RWPE2 (cell line): ENCODE results near the gene TUBGCP3.
A peak's percentile ranks its signal among the peaks of the same experiment; 100 is the strongest.

Experiments
- ATAC-seq: fragments of 200-7000 bp; cut with Tn5 transposase; 3 replicates; pipeline ENCODE4 v1.9.1; 2021; ENCODE audit warnings: low read depth
- DNase-seq: peaks from one replicate; pipeline ENCODE4 v3.0.0-alpha.2; 2020; ENCODE audit warnings: low spot score
- H3K27ac ChIP-seq: fragments of 450-650 bp; 2 replicates; pipeline ENCODE4 v1.5.1; 2017; ENCODE audit warnings: mild to moderate bottlenecking; ENCODE audit not compliant: poor library complexity, severe bottlenecking
- H3K27me3 ChIP-seq: fragments of 250-450 bp; sonication (Bioruptor Pico); 2 replicates; pipeline ENCODE4 v1.5.1; 2021; ENCODE audit warnings: mild to moderate bottlenecking, moderate library complexity; ENCODE audit not compliant: insufficient read depth, poor library complexity, severe bottlenecking
- H3K36me3 ChIP-seq: fragments of 250-450 bp; sonication (Bioruptor Pico); 2 replicates; pipeline ENCODE4 v1.5.1; 2020; ENCODE audit warnings: low read depth, mild to moderate bottlenecking, moderate library complexity
- H3K4me1 ChIP-seq: fragments of 250-450 bp; sonication (Bioruptor Pico); 2 replicates; pipeline ENCODE4 v1.5.1; 2021; ENCODE audit warnings: mild to moderate bottlenecking, moderate library complexity; ENCODE audit not compliant: insufficient read depth, poor library complexity, severe bottlenecking
- H3K4me3 ChIP-seq: fragments of 250-450 bp; sonication (Bioruptor Pico); 2 replicates; pipeline ENCODE4 v1.5.1; 2021; ENCODE audit warnings: mild to moderate bottlenecking, moderate library complexity; ENCODE audit not compliant: severe bottlenecking
- H3K9me3 ChIP-seq: fragments of 250-450 bp; sonication (Bioruptor Pico); 2 replicates; pipeline ENCODE4 v1.5.1; 2021; ENCODE audit warnings: mild to moderate bottlenecking, moderate library complexity; ENCODE audit not compliant: severe bottlenecking
- TF ChIP-seq, protein P1 (sequence below): fragments of 450-650 bp; IDR thresholded peaks from one replicate; pipeline ENCODE4 v1.5.1; 2017; ENCODE audit warnings: mild to moderate bottlenecking, moderate library complexity; ENCODE audit not compliant: poor library complexity, severe bottlenecking

The TUBGCP3 gene

GRCh38 chr13:112606109-112607001, 18.4 kb upstream of the TUBGCP3 start:
- peaks cover 13% of the 10 kb centered on the region for H3K27me3 ChIP-seq
- no peak overlapping the region for H3K27ac ChIP-seq
- no peaks in the 10 kb centered on the region for H3K4me1 ChIP-seq
- DNase-seq (peak; percentile 89), ATAC-seq (peak; percentile 100)
- TF ChIP-seq, protein P1, sequence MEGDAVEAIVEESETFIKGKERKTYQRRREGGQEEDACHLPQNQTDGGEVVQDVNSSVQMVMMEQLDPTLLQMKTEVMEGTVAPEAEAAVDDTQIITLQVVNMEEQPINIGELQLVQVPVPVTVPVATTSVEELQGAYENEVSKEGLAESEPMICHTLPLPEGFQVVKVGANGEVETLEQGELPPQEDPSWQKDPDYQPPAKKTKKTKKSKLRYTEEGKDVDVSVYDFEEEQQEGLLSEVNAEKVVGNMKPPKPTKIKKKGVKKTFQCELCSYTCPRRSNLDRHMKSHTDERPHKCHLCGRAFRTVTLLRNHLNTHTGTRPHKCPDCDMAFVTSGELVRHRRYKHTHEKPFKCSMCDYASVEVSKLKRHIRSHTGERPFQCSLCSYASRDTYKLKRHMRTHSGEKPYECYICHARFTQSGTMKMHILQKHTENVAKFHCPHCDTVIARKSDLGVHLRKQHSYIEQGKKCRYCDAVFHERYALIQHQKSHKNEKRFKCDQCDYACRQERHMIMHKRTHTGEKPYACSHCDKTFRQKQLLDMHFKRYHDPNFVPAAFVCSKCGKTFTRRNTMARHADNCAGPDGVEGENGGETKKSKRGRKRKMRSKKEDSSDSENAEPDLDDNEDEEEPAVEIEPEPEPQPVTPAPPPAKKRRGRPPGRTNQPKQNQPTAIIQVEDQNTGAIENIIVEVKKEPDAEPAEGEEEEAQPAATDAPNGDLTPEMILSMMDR: peak; percentile 97
- H3K36me3 ChIP-seq: no peaks in the 10 kb centered on the region
- H3K4me3 ChIP-seq: peak overlapping the region; percentile 24
- H3K9me3 ChIP-seq: no peaks in the 10 kb centered on the region

DNA sequence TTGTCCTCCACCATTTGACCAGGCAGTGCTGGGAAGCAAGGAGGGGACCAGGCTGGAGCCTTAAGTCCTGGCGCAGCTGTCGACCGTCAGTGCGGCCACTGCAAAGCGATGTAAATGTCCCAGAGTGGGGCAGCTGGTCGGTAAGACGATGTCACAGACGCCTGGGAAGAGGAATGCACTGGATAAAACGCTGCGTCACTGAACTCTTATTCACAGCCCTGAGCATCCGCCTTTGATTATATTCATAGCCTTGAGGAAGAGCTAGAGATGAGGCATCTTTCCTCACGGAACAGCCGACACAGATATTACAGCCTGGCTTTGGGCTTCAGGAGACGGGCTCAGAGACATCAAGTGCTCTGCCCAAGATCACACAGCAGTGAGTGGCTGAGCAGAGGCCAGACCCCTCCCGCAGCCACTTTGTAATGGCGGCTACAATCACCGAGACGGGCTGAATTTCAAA, 17.6 kb upstream of the TUBGCP3 start:
- Histone ChIP-seq H3K36me3 (no peaks in the 10 kb centered on the region), H3K4me1 (no peaks in the 10 kb centered on the region), H3K27me3 (peaks cover 16% of the 10 kb centered on the region), H3K4me3 (no peak overlapping the region), H3K27ac (no peak overlapping the region), H3K9me3 (no peaks in the 10 kb centered on the region)
- no peak for ATAC-seq
- TF ChIP-seq, protein P1: no peak
- no peak for DNase-seq

- H3K4me1 ChIP-seq: no peaks in the 10 kb centered on the region
- no peak overlapping the region for H3K4me3 ChIP-seq
- peaks cover 19% of the 10 kb centered on the region for H3K27me3 ChIP-seq
- DNase-seq (no peak), ATAC-seq (no peak)
- no peaks in the 10 kb centered on the region for H3K36me3 ChIP-seq
- TF ChIP-seq, protein P1: no peak
- no peaks in the 10 kb centered on the region for H3K9me3 ChIP-seq
- H3K27ac ChIP-seq: no peak overlapping the region
These were observed 15.8 kb upstream of the TUBGCP3 start for GRCh38 chr13:112603641-112604225.

DNA sequence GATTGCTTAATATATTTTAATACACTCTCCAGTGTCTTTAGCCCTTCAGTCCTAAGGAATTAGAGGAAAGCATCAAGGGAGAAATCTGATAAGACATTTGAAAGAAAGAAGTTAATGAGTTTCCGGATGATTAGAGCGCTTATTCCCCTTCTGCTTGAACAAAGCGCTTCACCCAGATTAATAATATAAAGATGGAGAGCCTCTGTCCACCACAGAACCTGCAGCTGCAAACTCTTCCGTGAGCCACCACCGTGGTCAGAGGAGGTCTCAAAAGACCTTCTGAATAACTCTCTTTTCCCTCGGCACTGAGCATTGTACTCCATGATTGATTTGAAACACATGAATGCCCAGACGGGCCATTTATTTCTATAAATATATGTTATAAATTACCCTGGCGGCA, 14.2 kb upstream of the TUBGCP3 start:
- H3K27ac ChIP-seq: no peak overlapping the region
- H3K36me3 ChIP-seq: no peaks in the 10 kb centered on the region
- ATAC-seq (no peak), DNase-seq (no peak)
- no peaks in the 10 kb centered on the region for H3K4me1 ChIP-seq
- no peaks in the 10 kb centered on the region for H3K9me3 ChIP-seq
- TF ChIP-seq, protein P1: no peak
- H3K4me3 ChIP-seq: no peak overlapping the region
- peaks cover 17% of the 10 kb centered on the region for H3K27me3 ChIP-seq
